Measurements from ENCODE around the gene PLEKHJ1.

The PLEKHJ1 gene

DNA sequence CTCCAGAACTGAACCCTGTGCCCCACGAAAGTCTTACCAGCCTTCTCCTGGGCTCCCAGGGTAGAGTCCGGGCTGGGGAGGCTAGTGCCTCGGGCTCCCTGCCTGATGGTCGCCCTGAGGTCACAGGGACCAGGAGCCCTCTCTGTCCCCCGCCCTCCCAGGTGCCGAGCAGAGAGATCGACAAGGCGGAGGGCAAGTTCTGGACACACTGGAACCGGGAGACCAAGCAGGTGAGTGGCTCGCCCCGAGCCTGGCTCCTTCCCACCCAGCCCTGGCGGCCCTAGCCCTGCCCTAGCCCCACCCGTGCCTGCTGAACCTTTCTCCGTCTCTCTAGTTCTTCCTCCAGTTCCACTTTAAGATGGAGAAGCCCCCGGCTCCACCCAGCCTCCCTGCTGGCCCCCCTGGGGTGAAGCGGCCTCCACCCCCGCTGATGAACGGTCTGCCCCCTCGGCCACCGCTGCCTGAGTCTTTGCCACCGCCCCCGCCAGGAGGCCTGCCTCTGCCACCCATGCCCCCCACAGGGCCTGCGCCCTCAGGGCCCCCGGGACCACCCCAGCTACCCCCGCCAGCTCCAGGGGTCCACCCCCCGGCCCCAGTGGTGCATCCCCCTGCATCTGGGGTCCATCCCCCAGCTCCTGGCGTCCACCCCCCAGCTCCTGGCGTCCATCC is 11.4 kb upstream of the PLEKHJ1 start:
- H3K36me3 ChIP-seq (replicated peaks; ENCODE audit: low read depth, low read length): peaks cover 71% of the 10 kb centered on the region
- peaks cover 39% of the 10 kb centered on the region for H4K20me1 ChIP-seq (ENCODE audit: insufficient read depth, low read length)
- TF ChIP-seq CTCF (IDR thresholded peaks at IDR 0.05; ENCODE audit: low read depth, low read length): no peak
- no peak for TF ChIP-seq EZH2phosphoT487 (IDR thresholded peaks at IDR 0.05; ENCODE audit: low read depth)
- no peak overlapping the region for H3K9ac ChIP-seq (ENCODE audit: low read length)
- H3K4me2 ChIP-seq (ENCODE audit: low read length): no peak overlapping the region
- peaks cover 14% of the 10 kb centered on the region for H3K79me2 ChIP-seq (ENCODE audit: low read length)
- H3K4me1 ChIP-seq (ENCODE audit: low read length): no peaks in the 10 kb centered on the region
- no peak overlapping the region for H2AFZ ChIP-seq (ENCODE audit: low read depth, low read length)
- no peak overlapping the region for H3K27ac ChIP-seq (ENCODE audit: low read length)
- no peaks in the 10 kb centered on the region for H3K9me3 ChIP-seq (ENCODE audit: insufficient read depth, low read length)
- no peaks in the 10 kb centered on the region for H3K27me3 ChIP-seq (ENCODE audit: low read depth, low read length)
- no peak overlapping the region for H3K4me3 ChIP-seq (ENCODE audit: low read length)

GRCh38 chr19:2246801-2247361 is 10.8 kb upstream of the PLEKHJ1 start:
- no peak for TF ChIP-seq CTCF (IDR thresholded peaks at IDR 0.05; ENCODE audit: low read depth, low read length)
- no peak for TF ChIP-seq EZH2phosphoT487 (IDR thresholded peaks at IDR 0.05; ENCODE audit: low read depth)
- Histone ChIP-seq H3K4me2 (ENCODE audit: low read length) (no peak overlapping the region), H4K20me1 (ENCODE audit: insufficient read depth, low read length) (peaks cover 46% of the 10 kb centered on the region), H3K27ac (ENCODE audit: low read length) (no peak overlapping the region), H3K27me3 (ENCODE audit: low read depth, low read length) (no peaks in the 10 kb centered on the region), H3K4me3 (ENCODE audit: low read length) (no peak overlapping the region), H3K36me3 (replicated peaks; ENCODE audit: low read depth, low read length) (peaks cover 68% of the 10 kb centered on the region), H2AFZ (ENCODE audit: low read depth, low read length) (no peak overlapping the region), H3K79me2 (ENCODE audit: low read length) (peaks cover 21% of the 10 kb centered on the region), H3K9me3 (ENCODE audit: insufficient read depth, low read length) (no peaks in the 10 kb centered on the region), H3K9ac (ENCODE audit: low read length) (no peak overlapping the region), H3K4me1 (ENCODE audit: low read length) (no peaks in the 10 kb centered on the region)

DNA sequence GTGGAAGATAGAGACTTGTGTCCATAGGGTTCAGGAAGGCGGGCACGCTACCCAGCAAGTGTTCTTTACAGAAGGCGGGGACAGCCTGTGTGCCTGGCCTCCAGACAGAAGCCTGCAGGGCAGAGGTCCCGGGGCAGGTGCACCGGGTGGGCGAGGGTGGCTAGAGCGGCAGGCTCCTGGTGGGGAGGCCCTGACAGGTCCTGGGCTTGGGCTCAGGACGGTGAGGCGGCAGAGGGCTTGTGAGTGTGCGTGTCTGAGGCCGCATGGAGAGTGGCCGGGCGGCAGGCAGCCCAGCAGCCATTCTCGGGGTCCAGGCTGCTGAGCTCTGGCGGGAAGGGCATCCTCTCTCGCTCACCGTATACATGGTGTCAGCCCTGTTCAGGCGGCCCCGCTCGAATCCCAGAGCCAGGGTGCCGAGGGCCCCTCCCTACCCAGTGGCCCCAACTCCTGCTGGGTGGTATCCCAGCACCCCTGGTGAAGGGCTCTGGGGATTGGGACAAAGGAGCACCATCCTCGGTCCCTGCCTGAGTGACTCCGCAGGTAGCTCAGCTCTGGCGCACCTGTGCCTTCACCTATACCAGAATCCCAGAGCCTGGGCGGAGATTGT is 10.0 kb upstream of the PLEKHJ1 start:
- H3K4me2 ChIP-seq (ENCODE audit: low read length): no peak overlapping the region
- no peaks in the 10 kb centered on the region for H3K27me3 ChIP-seq (ENCODE audit: low read depth, low read length)
- peaks cover 53% of the 10 kb centered on the region for H4K20me1 ChIP-seq (ENCODE audit: insufficient read depth, low read length)
- H3K27ac ChIP-seq (ENCODE audit: low read length): no peak overlapping the region
- H3K4me3 ChIP-seq (ENCODE audit: low read length): no peak overlapping the region
- no peaks in the 10 kb centered on the region for H3K9me3 ChIP-seq (ENCODE audit: insufficient read depth, low read length)
- no peak for TF ChIP-seq EZH2phosphoT487 (IDR thresholded peaks at IDR 0.05; ENCODE audit: low read depth)
- TF ChIP-seq CTCF (IDR thresholded peaks at IDR 0.05; ENCODE audit: low read depth, low read length): no peak
- peaks cover 71% of the 10 kb centered on the region for H3K36me3 ChIP-seq (replicated peaks; ENCODE audit: low read depth, low read length)
- H2AFZ ChIP-seq (ENCODE audit: low read depth, low read length): no peak overlapping the region
- H3K9ac ChIP-seq (ENCODE audit: low read length): no peak overlapping the region
- no peaks in the 10 kb centered on the region for H3K4me1 ChIP-seq (ENCODE audit: low read length)
- peaks cover 29% of the 10 kb centered on the region for H3K79me2 ChIP-seq (ENCODE audit: low read length)

DNA sequence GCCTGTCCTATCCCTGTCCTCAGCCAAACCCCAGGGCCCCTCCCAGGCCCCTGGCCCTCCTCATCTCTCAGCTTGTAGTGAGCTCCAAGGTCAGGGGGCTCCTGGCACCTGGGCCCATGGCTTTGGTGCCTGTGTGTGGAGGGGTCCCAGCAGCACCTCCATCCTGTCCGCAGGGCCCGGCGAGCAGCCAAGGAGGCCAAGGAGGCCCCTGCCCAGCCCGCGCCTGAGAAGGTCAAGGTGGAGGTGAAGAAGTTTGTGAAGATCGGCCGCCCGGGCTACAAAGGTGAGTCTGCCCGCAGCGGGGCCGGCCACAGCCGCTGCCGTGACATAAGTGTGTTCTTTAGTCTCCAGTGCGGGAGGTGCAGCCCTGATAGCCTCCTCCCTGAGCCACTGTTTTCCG is 9.1 kb upstream of the PLEKHJ1 start:
- H3K9me3 ChIP-seq (ENCODE audit: insufficient read depth, low read length): no peaks in the 10 kb centered on the region
- peaks cover 37% of the 10 kb centered on the region for H3K79me2 ChIP-seq (ENCODE audit: low read length)
- H3K4me2 ChIP-seq (ENCODE audit: low read length): no peak overlapping the region
- no peaks in the 10 kb centered on the region for H3K27me3 ChIP-seq (ENCODE audit: low read depth, low read length)
- TF ChIP-seq EZH2phosphoT487 (IDR thresholded peaks at IDR 0.05; ENCODE audit: low read depth): no peak
- no peak for TF ChIP-seq CTCF (IDR thresholded peaks at IDR 0.05; ENCODE audit: low read depth, low read length)
- H3K27ac ChIP-seq (ENCODE audit: low read length): no peak overlapping the region
- no peaks in the 10 kb centered on the region for H3K4me1 ChIP-seq (ENCODE audit: low read length)
- H3K36me3 ChIP-seq (replicated peaks; ENCODE audit: low read depth, low read length): peaks cover 75% of the 10 kb centered on the region
- no peak overlapping the region for H2AFZ ChIP-seq (ENCODE audit: low read depth, low read length)
- H4K20me1 ChIP-seq (ENCODE audit: insufficient read depth, low read length): peaks cover 62% of the 10 kb centered on the region
- no peak overlapping the region for H3K4me3 ChIP-seq (ENCODE audit: low read length)
- no peak overlapping the region for H3K9ac ChIP-seq (ENCODE audit: low read length)
